ENCODE results near the gene MYO16. TPM values are rescaled to one million over a fixed set of nuclear protein-coding genes. Genes with fewer than 3 reads are reported as not detected.

The MYO16 gene
- total RNA-seq, 1 experiment from 2014 or later = 0.36 TPM

DNA sequence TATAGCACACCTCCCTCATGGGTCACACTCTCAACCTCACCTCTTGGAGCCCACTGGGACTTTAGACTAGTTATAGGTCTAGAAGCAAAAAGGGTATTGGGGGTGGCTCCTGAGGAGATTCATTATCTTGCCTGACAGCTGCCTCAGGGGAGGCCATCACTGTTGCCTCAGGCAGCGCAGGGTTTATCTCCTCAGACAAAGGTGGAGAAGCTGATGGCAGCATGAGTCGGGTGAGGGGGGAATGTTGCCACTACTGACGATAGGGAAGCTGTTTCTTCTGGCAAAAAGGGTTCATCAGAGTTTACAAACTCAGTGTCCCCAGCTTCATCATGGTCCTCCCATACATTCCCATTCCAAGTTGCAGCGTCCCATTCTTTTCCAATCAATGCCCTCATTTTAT lies 594.6 kb downstream of the MYO16 start:
- Histone ChIP-seq H3K4me3 (no peak overlapping the region), H3K9me3 (no peaks in the 10 kb centered on the region), H3K36me3 (no peaks in the 10 kb centered on the region), H3K27me3 (no peaks in the 10 kb centered on the region)
- no peak for DNase-seq

DNA sequence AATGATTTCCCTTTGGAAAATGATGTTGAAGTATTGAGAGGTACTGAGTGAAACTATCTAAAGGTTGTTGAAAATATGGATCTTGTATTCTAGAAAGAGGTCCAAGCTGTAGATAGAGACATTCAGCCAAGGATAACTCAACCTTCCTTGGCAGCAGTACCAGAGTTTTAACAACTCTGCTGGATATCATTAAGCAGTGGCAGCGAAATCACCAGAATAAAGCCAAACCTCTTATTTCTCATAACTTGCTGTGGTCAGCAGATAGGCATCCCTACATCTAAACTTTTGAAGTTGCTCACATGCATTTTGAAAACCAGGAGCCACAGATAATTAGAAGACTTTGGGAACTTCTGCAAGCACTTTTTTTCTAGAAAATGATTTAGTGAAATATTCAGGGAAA lies 597.2 kb downstream of the MYO16 start:
- DNase-seq = no peak
- no peaks in the 10 kb centered on the region for H3K27me3 ChIP-seq
- H3K36me3 ChIP-seq = no peaks in the 10 kb centered on the region
- H3K9me3 ChIP-seq = no peaks in the 10 kb centered on the region
- H3K4me3 ChIP-seq = no peak overlapping the region

DNA sequence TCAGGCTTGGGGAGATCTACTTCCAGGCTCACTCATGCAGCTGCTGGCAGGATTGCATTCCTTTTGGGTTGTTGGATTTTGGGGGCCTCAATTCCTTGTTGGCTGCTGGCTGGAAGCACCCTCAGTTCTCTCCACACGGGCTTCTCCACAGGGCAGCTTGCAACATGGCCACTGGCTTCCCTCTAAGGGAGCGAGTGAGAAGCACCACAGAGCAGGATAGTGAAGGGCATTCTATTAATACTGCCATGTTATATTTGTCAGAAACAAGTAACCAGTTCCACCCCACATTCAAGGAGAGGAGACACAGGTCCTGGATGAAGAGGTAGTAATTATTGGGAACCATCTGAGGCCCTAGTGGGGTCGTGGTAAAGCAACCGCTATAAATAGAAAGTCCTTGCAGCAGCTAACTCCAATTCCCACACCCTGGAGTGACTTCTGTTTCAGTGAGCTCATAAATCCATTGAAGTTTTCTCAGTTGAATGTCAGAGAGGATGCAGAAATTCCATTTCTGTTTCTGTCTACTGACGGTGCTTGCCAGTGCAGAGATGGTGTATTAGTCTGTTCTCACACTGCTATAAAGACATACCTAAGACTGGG lies 598.0 kb downstream of the MYO16 start:
- Histone ChIP-seq H3K27me3 (no peaks in the 10 kb centered on the region), H3K4me3 (no peak overlapping the region), H3K9me3 (no peaks in the 10 kb centered on the region), H3K36me3 (no peaks in the 10 kb centered on the region)
- no peak for DNase-seq

DNA sequence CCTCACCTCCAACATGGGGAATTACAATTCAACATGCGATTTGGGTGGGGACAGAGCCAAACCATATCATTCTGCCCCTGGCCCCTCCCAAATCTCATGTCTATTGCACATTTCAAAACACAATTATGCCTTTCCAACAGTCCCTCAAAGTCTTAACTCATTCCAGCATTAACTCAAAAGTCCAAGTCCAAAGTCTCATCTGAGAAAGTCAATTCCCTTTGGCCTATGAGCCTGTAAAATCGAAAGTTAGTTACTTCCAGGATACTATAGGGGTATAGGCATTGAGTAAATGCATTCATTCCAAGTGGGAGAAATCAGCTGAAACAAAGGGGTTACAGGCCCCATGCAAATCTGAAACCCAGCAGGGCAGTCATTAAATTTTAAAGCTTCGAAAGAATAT lies 598.8 kb downstream of the MYO16 start:
- DNase-seq = no peak
- Histone ChIP-seq H3K4me3 (no peak overlapping the region), H3K36me3 (no peaks in the 10 kb centered on the region), H3K9me3 (no peaks in the 10 kb centered on the region), H3K27me3 (no peaks in the 10 kb centered on the region)

DNA sequence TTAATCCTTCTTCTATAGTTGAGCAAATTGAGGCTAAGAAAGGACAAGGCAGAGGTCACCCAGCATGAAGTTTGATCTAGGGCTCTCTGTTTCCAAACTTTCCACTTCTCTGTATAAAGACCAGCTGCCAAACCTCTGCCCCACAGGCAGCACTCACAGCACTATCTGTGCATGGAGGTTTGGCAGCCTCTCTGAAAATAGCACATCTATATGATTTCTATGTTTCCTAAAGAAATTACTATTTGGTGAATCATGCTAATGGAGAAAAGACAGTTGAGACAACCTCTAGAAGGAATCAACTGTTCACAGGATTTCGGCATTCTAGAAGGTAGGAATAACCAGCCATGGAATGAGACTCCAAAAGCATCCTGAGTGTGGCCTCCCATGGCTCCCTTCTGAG lies 602.5 kb downstream of the MYO16 start:
- Histone ChIP-seq H3K9me3 (no peaks in the 10 kb centered on the region), H3K27me3 (no peaks in the 10 kb centered on the region), H3K4me3 (no peak overlapping the region), H3K36me3 (no peaks in the 10 kb centered on the region)
- no peak for DNase-seq

DNA sequence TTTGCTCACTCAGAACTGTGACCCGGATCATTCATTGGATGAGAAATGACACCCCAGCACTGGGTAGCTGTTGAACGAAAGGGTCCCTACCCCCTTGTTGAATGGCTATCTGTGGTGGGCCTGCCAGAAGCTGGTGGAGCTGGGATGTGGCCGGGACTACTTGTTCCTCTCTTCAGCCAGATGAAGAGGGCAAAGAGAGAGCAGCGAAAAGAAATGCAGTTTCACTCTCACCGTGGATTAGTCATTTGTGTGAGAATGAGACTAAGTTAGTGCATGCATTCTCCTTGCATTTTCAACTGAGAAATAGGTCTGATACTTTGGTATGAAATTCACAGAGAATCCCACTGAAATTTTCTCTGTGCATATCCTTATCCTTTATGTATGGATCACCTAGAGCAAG lies 603.9 kb downstream of the MYO16 start:
- no peak for DNase-seq

DNA sequence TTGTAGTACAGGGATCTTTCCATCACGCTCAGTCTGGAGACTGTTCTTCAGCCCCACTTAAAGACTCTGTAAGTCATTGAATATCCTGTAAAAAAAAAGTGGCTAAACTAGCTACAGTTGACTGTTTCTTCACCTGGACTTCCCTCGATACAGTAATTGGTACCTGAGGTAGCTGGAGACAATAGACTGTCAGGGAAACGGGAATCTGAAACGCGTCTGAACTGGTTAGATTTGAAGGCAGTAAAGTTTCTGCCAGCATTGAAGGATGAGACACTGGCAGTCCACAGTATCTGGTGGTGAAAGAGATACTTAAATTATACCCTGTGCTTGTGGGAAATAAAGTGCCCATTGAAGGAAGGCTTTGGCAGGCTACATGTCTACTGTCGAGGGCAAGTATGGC lies 606.5 kb downstream of the MYO16 start:
- no peak for DNase-seq
- H3K27me3 ChIP-seq = no peaks in the 10 kb centered on the region
- no peaks in the 10 kb centered on the region for H3K9me3 ChIP-seq
- no peaks in the 10 kb centered on the region for H3K36me3 ChIP-seq
- H3K4me3 ChIP-seq = no peak overlapping the region

More for the DNA sequence above, 603.9 kb downstream of the MYO16 start:
- Histone ChIP-seq H3K9me3 (no peaks in the 10 kb centered on the region), H3K36me3 (no peaks in the 10 kb centered on the region), H3K27me3 (no peaks in the 10 kb centered on the region), H3K4me3 (no peak overlapping the region)

DNA sequence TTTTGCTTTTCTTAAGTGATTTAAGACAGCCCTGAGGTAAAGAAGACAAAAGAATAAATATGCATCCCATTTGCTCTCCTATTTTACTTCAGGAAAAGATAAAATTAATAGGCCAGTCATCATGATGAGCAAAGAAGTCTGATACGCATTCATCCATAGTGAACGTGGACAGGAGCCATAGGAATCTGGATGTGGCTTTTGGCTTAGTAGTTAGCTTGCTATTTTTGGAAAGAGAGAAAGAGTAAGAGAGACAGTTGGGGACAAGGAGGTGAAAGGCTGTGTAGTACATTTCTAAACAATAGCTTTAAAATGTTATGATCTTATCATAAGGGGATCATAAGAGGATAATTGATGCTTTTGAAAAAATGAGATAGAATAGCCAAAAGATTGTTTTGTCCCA lies 611.7 kb downstream of the MYO16 start:
- Histone ChIP-seq H3K27me3 (no peaks in the 10 kb centered on the region), H3K9me3 (no peaks in the 10 kb centered on the region), H3K36me3 (no peaks in the 10 kb centered on the region), H3K4me3 (no peak overlapping the region)
- DNase-seq = no peak

DNA sequence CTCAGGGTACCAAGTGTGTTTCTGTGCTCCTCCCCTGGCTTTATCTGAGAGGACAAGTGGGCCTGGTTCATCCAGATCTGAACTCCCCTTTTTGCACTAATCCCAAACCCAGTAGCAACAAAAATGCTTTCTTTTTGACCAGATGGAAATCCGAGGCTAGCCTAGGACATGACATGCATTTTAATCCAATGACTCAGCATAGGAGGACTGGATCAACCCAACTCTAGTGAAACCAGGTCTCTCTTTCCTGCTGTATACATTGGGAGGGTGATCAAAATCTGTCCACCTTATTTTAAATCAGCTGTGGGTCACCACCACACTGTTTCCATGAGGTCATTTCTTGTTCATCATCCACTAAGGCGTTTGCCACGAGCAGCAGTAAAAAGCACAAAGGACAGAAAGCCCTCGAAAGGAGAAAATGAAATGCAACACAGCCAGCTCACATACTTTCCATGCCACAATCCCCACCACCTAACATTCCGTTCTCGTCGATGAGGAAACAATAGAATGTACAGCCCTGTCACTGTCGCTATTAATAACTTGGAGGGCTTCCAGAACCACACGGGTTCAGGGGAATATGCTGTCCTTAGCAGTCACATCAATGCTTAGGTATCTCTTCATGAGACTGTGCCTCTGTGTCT lies 614.0 kb downstream of the MYO16 start:
- H3K27me3 ChIP-seq = no peaks in the 10 kb centered on the region
- H3K9me3 ChIP-seq = no peaks in the 10 kb centered on the region; the same call in 1 of the 2 replicates
- no peak overlapping the region for H3K4me3 ChIP-seq
- DNase-seq = peak; percentile 11
- no peaks in the 10 kb centered on the region for H3K36me3 ChIP-seq

DNA sequence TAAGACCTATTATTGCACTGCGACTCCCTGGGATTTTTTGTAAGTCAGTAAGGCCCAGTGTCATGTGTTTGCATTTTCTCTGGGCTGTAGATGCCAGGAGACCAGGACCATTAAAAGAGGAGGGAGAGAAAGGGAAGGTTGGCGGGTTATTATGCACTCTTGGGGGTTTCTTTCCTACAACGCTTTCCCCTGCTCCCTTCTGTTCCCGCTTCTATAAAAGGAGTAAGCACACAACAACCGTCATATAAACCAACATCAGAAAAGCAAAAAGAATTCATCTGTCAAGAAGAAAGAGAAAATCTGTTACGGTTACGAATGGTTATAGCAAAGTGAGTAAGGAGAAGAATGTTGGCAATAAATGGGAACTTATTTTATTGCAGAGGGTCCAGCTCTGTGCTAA lies 615.2 kb downstream of the MYO16 start:
- no peak for DNase-seq
- Histone ChIP-seq H3K36me3 (no peaks in the 10 kb centered on the region), H3K27me3 (no peaks in the 10 kb centered on the region), H3K4me3 (no peak overlapping the region), H3K9me3 (no peaks in the 10 kb centered on the region; the same call in 1 of the 2 replicates)

DNA sequence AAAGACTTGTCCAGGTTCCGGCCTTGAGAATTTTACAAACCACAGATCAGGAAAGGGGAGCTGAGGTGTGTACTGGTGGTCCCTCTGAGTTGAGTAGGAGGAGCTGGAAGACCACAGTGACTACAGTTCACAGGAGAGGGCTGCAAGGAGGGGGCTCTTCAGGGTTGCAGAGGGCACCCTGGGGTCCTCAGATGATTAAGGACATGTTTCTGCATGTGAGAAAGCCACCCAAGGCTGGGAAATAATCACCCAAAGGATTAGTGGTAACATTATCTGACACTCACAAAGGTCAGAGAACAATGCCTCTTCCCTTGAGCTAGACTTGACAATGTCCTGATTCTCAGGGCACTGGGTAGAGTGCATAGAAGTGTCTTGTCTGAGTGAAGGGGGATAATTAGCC lies 616.6 kb downstream of the MYO16 start:
- no peak overlapping the region for H3K4me3 ChIP-seq
- no peaks in the 10 kb centered on the region for H3K36me3 ChIP-seq
- H3K27me3 ChIP-seq = no peaks in the 10 kb centered on the region
- no peak for DNase-seq
- H3K9me3 ChIP-seq = no peaks in the 10 kb centered on the region; the same call in 1 of the 2 replicates

DNA sequence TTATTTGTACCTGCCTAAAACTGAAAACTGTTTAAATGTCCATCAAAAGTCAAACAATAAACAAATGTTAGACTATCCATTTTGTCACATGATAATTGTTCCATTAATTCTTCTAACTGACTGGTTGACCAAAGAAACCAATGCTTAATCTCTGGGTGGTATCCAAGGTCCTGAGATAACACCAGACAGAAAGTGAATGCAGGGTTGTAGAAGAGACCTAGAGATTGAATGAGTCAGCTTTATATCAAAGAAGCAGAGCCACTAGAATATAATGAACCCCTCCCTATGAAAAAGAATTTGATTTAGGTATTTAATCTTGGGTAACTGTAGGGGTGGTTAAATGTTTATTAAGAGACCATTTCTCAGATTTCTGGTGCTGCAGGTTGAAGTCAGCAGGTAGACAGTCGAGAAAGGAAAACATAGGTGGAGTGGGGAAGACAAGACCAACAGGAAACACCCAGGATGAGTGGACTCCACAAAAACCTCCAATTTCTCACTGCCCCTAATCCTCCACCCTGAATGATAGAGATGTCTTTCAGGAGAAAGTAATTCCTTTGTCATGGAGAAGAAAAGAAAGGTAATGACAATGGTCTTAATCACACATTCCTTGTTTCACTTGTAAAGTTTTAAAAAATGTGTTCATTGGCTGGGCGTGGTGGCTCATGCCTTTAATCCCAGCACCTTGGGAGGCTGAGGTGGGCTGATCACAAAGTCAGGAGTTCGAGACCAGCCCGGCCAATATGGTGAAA lies 620.5 kb downstream of the MYO16 start:
- no peak for DNase-seq
- no peaks in the 10 kb centered on the region for H3K27me3 ChIP-seq
- no peaks in the 10 kb centered on the region; the same call in 1 of the 2 replicates for H3K9me3 ChIP-seq
- no peak overlapping the region for H3K4me3 ChIP-seq
- no peaks in the 10 kb centered on the region for H3K36me3 ChIP-seq

DNA sequence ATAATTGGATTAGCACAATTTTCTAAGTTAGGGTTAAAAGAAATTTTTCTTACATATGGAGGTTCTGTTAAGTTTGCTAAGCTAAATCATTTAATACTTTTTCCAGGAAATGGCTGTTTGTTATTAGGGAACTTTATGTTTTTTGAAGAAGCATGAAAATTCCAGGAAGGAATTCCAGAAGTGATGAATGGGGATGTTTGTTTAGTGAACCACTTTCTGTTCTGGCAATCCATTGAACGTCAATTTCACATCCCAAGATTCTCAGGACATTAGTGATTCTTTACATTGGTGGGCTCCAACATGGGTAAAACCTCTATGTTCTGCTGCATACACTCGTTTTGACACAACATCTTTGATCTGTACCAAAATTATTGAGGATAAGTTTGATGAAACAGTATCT lies 622.5 kb downstream of the MYO16 start:
- Histone ChIP-seq H3K27me3 (no peaks in the 10 kb centered on the region), H3K4me3 (no peak overlapping the region), H3K36me3 (no peaks in the 10 kb centered on the region), H3K9me3 (no peaks in the 10 kb centered on the region; the same call in 1 of the 2 replicates)
- no peak for DNase-seq

DNA sequence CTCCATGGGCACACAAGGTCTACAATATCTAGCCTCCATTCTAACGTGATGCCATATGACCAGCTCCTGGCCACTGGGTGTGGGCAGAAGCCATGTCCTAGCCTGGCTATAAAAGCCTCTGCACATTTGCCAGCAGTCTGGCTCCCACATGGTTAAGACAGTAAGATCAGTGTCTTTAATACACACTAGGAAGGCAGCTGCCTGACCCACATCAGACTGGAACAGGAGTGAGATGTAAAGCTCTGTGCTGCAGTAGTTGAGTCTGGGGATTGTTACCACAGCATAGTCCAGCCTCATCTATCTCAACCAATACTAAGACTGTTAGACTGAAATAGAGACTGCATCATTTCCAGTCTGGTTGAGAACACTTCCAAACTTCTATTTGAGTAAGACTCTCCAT lies 623.9 kb downstream of the MYO16 start:
- Histone ChIP-seq H3K36me3 (no peaks in the 10 kb centered on the region), H3K27me3 (no peaks in the 10 kb centered on the region), H3K9me3 (0 out of 2 replicates have a peak, but pooled peaks cover 1% of the 10 kb centered on the region), H3K4me3 (no peak overlapping the region)
- DNase-seq = no peak

DNA sequence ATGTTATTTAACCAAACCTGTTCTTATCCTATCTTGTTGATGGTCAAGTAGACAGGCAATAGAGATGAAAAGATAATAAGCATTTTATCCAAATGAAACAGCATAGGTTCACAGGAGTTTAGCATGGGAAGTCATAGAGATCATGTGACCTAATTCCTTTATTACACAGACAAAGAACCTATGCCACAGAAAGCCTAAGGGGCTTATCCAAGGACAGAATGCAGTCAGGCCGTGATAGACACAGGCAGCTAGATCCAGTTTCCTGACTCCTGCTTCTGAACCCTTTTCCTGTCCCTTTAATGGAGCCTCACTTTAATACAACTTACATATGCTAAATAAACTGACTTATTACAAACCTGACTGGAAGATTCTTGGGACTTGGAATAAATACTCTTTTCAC lies 624.9 kb downstream of the MYO16 start:
- Histone ChIP-seq H3K9me3 (0 out of 2 replicates have a peak, but pooled peaks cover 2% of the 10 kb centered on the region), H3K27me3 (no peaks in the 10 kb centered on the region), H3K4me3 (no peak overlapping the region), H3K36me3 (no peaks in the 10 kb centered on the region)
- no peak for DNase-seq

DNA sequence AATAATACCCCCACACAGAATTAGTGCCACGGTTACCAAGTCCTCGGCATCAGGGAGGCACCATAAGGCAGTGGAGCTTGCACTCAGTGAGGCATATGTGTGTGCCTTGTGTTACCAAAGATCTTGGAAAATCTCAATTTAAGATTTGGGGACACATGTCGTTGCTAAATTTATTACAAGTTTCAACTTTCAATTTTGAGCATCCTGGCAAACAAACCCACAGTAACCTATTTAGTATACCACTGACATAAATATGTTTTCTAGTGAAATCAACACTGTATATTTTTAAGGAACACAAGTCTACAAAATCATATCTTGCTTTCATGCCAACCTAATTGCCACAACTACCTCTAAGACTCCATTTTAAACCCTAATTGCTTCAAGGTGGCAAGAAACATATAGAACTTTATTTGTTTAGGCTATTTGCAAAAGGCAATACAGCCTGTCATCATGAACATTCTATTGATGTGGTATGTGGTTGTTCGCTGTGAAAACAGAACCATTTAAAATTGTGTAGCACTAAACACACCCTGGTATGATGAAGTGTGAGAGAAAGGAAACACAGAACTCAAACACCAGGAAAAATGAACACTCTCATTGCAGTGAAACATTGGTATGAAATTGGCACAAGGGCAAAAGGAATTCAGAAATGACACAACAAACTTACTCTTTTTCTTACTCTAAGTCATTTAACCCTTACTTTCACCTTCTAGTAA lies 625.9 kb downstream of the MYO16 start:
- Histone ChIP-seq H3K4me3 (no peak overlapping the region), H3K27me3 (no peaks in the 10 kb centered on the region), H3K9me3 (0 out of 2 replicates have a peak, but pooled peaks cover 2% of the 10 kb centered on the region), H3K36me3 (no peaks in the 10 kb centered on the region)
- no peak for DNase-seq
